ENCODE data around the gene C2orf42. TPM values are rescaled to one million over a fixed set of nuclear protein-coding genes. Genes with fewer than 3 reads are reported as not detected.
"Not testable (repeated sequence)": the region's sequence is repeated elsewhere in the genome, so short reads cannot be mapped to it uniquely, and the experiment has no call there.

C2orf42 gene
- total RNA-seq, 1 donor from 2014 or later, result 10.9 TPM

- DNase-seq (ENCODE audit: low spot score), result no peak
Measured at GRCh38 chr2:70132244-70133126, 58.3 kb downstream of the C2orf42 start.

GRCh38 chr2:70131344-70132143, 59.3 kb downstream of the C2orf42 start:
- DNase-seq (ENCODE audit: low spot score), result not testable (repeated sequence)

- DNase-seq (ENCODE audit: low spot score), result no peak
Measured at GRCh38 chr2:70128005-70128404, 62.8 kb downstream of the C2orf42 start.

GRCh38 chr2:70126413-70126812, 64.4 kb downstream of the C2orf42 start:
- DNase-seq (ENCODE audit: low spot score), result no peak

GRCh38 chr2:70125498-70125898, 65.3 kb downstream of the C2orf42 start:
- no peak for DNase-seq (ENCODE audit: low spot score)

GRCh38 chr2:70124983-70125480, 65.8 kb downstream of the C2orf42 start:
- no peak for DNase-seq (ENCODE audit: low spot score)

GRCh38 chr2:70123829-70124116, 67.0 kb downstream of the C2orf42 start:
- no peak for DNase-seq (ENCODE audit: low spot score)

- no peak for DNase-seq (ENCODE audit: low spot score)
Measured at GRCh38 chr2:70123051-70123828, 67.6 kb downstream of the C2orf42 start.

- no peak for DNase-seq (ENCODE audit: low spot score)
Measured at GRCh38 chr2:70122470-70122869, 68.3 kb downstream of the C2orf42 start.

GRCh38 chr2:70121627-70122372, 69.0 kb downstream of the C2orf42 start:
- no peak for DNase-seq (ENCODE audit: low spot score)

GRCh38 chr2:70118798-70119454, 71.9 kb downstream of the C2orf42 start:
- DNase-seq (ENCODE audit: low spot score), result no peak

GRCh38 chr2:70116936-70117552, 73.8 kb downstream of the C2orf42 start:
- DNase-seq (ENCODE audit: low spot score), result no peak

GRCh38 chr2:70115646-70116442, 75.0 kb downstream of the C2orf42 start:
- DNase-seq (ENCODE audit: low spot score), result no peak

- no peak for DNase-seq (ENCODE audit: low spot score)
Measured at GRCh38 chr2:70113359-70114070, 77.3 kb downstream of the C2orf42 start.

- peak; percentile 51 for DNase-seq (ENCODE audit: low spot score)
Measured at GRCh38 chr2:70111752-70112591, 78.8 kb downstream of the C2orf42 start.

- peak; percentile 24 for DNase-seq (ENCODE audit: low spot score)
Measured at GRCh38 chr2:70110397-70110796, 80.4 kb downstream of the C2orf42 start.

- DNase-seq (ENCODE audit: low spot score), result peak; percentile 45
Measured at GRCh38 chr2:70106138-70106537, 84.7 kb downstream of the C2orf42 start.

Measured in mesenteric fat pad (tissue), 1 donor.